H9 (cell line): ENCODE measurements around the gene DENND5B. TPM values are rescaled to one million over a fixed set of nuclear protein-coding genes. Genes with fewer than 3 reads are reported as not detected.

ENCODE experiments used
- DNase-seq: peaks from one replicate; pipeline ENCODE4 v3.0.0-alpha.2; 2017
- H2AFZ ChIP-seq: one replicate; pipeline ENCODE4 v1.6.1; 2013; ENCODE audit warnings: mild to moderate bottlenecking, low read length, control low read depth, moderate library complexity
- H2AK5ac ChIP-seq: 2 replicates; pipeline ENCODE4 v1.6.1; 2013; ENCODE audit warnings: low read length, control low read depth, mixed read lengths; ENCODE audit not compliant: insufficient read length
- H2BK120ac ChIP-seq: one replicate; pipeline ENCODE4 v1.6.1; 2013; ENCODE audit warnings: low read depth, mild to moderate bottlenecking, low read length, control low read depth, inconsistent platforms; ENCODE audit not compliant: poor library complexity, severe bottlenecking
- H2BK12ac ChIP-seq: 2 replicates; pipeline ENCODE4 v1.6.1; 2013; ENCODE audit warnings: low read length, control low read depth, mixed read lengths, low read depth; ENCODE audit not compliant: insufficient read length
- H2BK15ac ChIP-seq: 2 replicates; pipeline ENCODE4 v1.6.1; 2013; ENCODE audit warnings: low read depth, low read length, control low read depth
- H2BK20ac ChIP-seq: one replicate; pipeline ENCODE4 v1.6.1; 2013; ENCODE audit warnings: low read depth, mild to moderate bottlenecking, low read length, control low read depth, inconsistent platforms; ENCODE audit not compliant: poor library complexity, severe bottlenecking
- H2BK5ac ChIP-seq: 2 replicates; pipeline ENCODE4 v1.6.1; 2013; ENCODE audit warnings: low read length, control low read depth, mixed read lengths; ENCODE audit not compliant: insufficient read length
- H3K14ac ChIP-seq: 2 replicates; pipeline ENCODE4 v1.6.1; 2013; ENCODE audit warnings: low read length, control low read depth; ENCODE audit not compliant: insufficient read depth
- H3K18ac ChIP-seq: 2 replicates; pipeline ENCODE4 v1.6.1; 2013; ENCODE audit warnings: low read depth, mild to moderate bottlenecking, mixed read lengths, low read length, control low read depth; ENCODE audit not compliant: insufficient read length
- H3K23ac ChIP-seq: 2 replicates; pipeline ENCODE4 v1.6.1; 2013; ENCODE audit warnings: low read length, control low read depth, mixed read lengths, low read depth; ENCODE audit not compliant: insufficient read length
- H3K23me2 ChIP-seq: 2 replicates; pipeline ENCODE4 v1.6.1; 2013; ENCODE audit warnings: low read depth, mild to moderate bottlenecking, mixed read lengths, low read length, control low read depth; ENCODE audit not compliant: insufficient read length, poor library complexity, severe bottlenecking
- H3K27ac ChIP-seq: 2 replicates; pipeline ENCODE4 v1.5.1; 2013; ENCODE audit warnings: low read length, control low read depth, mixed read lengths, low read depth; ENCODE audit not compliant: insufficient read length
- H3K27me3 ChIP-seq: 2 replicates; pipeline ENCODE4 v1.6.1; 2013; ENCODE audit warnings: low read length, control low read depth, inconsistent platforms; ENCODE audit not compliant: insufficient read depth
- H3K4ac ChIP-seq: 2 replicates; pipeline ENCODE4 v1.6.1; 2013; ENCODE audit warnings: low read depth, mild to moderate bottlenecking, control low read depth, inconsistent platforms, low read length, moderate library complexity
- H3K4me1 ChIP-seq: 2 replicates; pipeline ENCODE4 v1.6.1; 2013; ENCODE audit warnings: low read length, control low read depth, inconsistent platforms; ENCODE audit not compliant: insufficient read depth
- H3K4me2 ChIP-seq: 2 replicates; pipeline ENCODE4 v1.6.1; 2013; ENCODE audit warnings: low read length, control low read depth, mixed read lengths; ENCODE audit not compliant: insufficient read length, insufficient read depth
- H3K56ac ChIP-seq: 2 replicates; pipeline ENCODE4 v1.6.1; 2013; ENCODE audit warnings: low read depth, mild to moderate bottlenecking, mixed read lengths, low read length, control low read depth; ENCODE audit not compliant: insufficient read length
- H3K79me1 ChIP-seq: 2 replicates; pipeline ENCODE4 v1.6.1; 2013; ENCODE audit warnings: low read depth, mild to moderate bottlenecking, moderate library complexity, low read length, control low read depth, inconsistent platforms; ENCODE audit not compliant: insufficient read depth, poor library complexity, severe bottlenecking
- H3K79me2 ChIP-seq: 2 replicates; pipeline ENCODE4 v1.6.1; 2013; ENCODE audit warnings: low read length, control low read depth, inconsistent platforms; ENCODE audit not compliant: insufficient read depth
- H3K9ac ChIP-seq: 2 replicates; pipeline ENCODE4 v1.6.1; 2013; ENCODE audit warnings: low read length, control low read depth, mixed read lengths; ENCODE audit not compliant: insufficient read length; ENCODE audit errors: extremely low read depth
- H3K9me3 ChIP-seq: one replicate; pipeline ENCODE4 v1.6.1; 2013; ENCODE audit warnings: low read depth, low read length, inconsistent platforms; ENCODE audit not compliant: control insufficient read depth
- H3T11ph ChIP-seq: one replicate; pipeline ENCODE4 v1.6.1; 2013; ENCODE audit warnings: mild to moderate bottlenecking, low read length, control low read depth, inconsistent platforms
- H4K20me1 ChIP-seq: one replicate; pipeline ENCODE4 v1.6.1; 2013; ENCODE audit not compliant: control insufficient read depth, insufficient read length, insufficient read depth
- H4K5ac ChIP-seq: 2 replicates; pipeline ENCODE4 v1.6.1; 2013; ENCODE audit warnings: low read depth, mild to moderate bottlenecking, mixed read lengths, low read length, control low read depth; ENCODE audit not compliant: insufficient read length
- H4K8ac ChIP-seq: replicated peaks from 2 replicates; pipeline ENCODE4 v1.6.1; 2013; ENCODE audit warnings: low read length, control low read depth, mixed read lengths, low read depth; ENCODE audit not compliant: insufficient read length
- H4K91ac ChIP-seq: 2 replicates; pipeline ENCODE4 v1.6.1; 2013; ENCODE audit warnings: low read depth, mild to moderate bottlenecking, moderate library complexity, mixed read lengths, low read length, control low read depth; ENCODE audit not compliant: insufficient read length
- H3K27ac Mint-ChIP-seq, 3 experiments: 2 replicates in 2 of 3; 3 replicates in 1 of 3; pipeline ENCODE4 v1.8.0; 2020 to 2021; ENCODE audit warnings: mixed read lengths in 3 of 3, mild to moderate bottlenecking in 1 of 3, moderate library complexity in 1 of 3
- H3K27me3 Mint-ChIP-seq: 2 replicates; pipeline ENCODE4 v1.8.0; 2021; ENCODE audit warnings: low read depth, mild to moderate bottlenecking, moderate library complexity, mixed read lengths
- H3K36me3 Mint-ChIP-seq, 3 experiments: 2 replicates in 2 of 3; 3 replicates in 1 of 3; pipeline ENCODE4 v1.8.0; 2020 to 2021; ENCODE audit warnings: low read depth in 3 of 3, mixed read lengths in 3 of 3; ENCODE audit not compliant: insufficient read depth in 1 of 3
- H3K4me1 Mint-ChIP-seq, 2 experiments: 2 replicates each; pipeline ENCODE4 v1.8.0; 2020; ENCODE audit warnings: mixed read lengths in 2 of 2
- H3K4me3 Mint-ChIP-seq, 2 experiments: 2 replicates in 1 of 2; 3 replicates in 1 of 2; pipeline ENCODE4 v1.8.0; 2020 to 2021; ENCODE audit warnings: mild to moderate bottlenecking in 2 of 2, mixed read lengths in 2 of 2, moderate library complexity in 1 of 2
- H3K9me3 Mint-ChIP-seq, 2 experiments: 2 replicates in 1 of 2; 3 replicates in 1 of 2; pipeline ENCODE4 v1.8.0; 2020; ENCODE audit warnings: mild to moderate bottlenecking in 2 of 2, mixed read lengths in 2 of 2, moderate library complexity in 1 of 2
- CTCF ChIP-seq: fragments of 200-600 bp; sonication (generic); conservative IDR thresholded peaks from 3 replicates; pipeline ENCODE4 v1.8.0; 2021; ENCODE audit warnings: antibody characterized with exemption, mild to moderate bottlenecking
- WGBS: extraction: QIAGEN DNeasy Blood & Tissue Kit; methylation state at CpG from one replicate; pipeline ENCODE4 v1.1.7; 2013; ENCODE audit warnings: missing lambda C conversion rate, low lambda C conversion rate, mixed read lengths; ENCODE audit not compliant: insufficient read length; ENCODE audit errors: extremely low coverage; 5-methylcytosine and 5-hydroxymethylcytosine counted together
- total RNA-seq: library from RNA; stranded (reverse); gene quantifications from 2 replicates; pipeline ENCODE4 v1.2.1, GENCODE V29; 2021

DENND5B gene
- total RNA-seq, 1 experiment from 2014 or later = 13.4 TPM

- H2BK15ac ChIP-seq = no peak overlapping the region
- no peak overlapping the region for H2AK5ac ChIP-seq
- H3K27ac Mint-ChIP-seq = no peak overlapping the region
These were observed 7.1 kb downstream of the DENND5B start for GRCh38 chr12:31583878-31584277.

More at GRCh38 chr12:31583878-31584277, 7.1 kb downstream of the DENND5B start:
- no peak overlapping the region for H3K23ac ChIP-seq
- H2BK12ac ChIP-seq = no peak overlapping the region
- DNase-seq = no peak
- H3K4ac ChIP-seq = no peak overlapping the region
- H4K8ac ChIP-seq = no peak overlapping the region
- Mint-ChIP-seq H3K4me3 (no peak overlapping the region), H3K27me3 (peaks cover 4% of the 10 kb centered on the region; the same call in 1 of the 2 replicates), H3K36me3 (0 out of 7 replicates have a peak, but pooled peaks cover 0 to 6% (median 3%) of the 10 kb centered on the region in 3 experiments), H3K9me3 (no peaks in the 10 kb centered on the region), H3K4me1 (peaks cover 14 to 27% of the 10 kb centered on the region in 2 experiments)
- H3K4me2 ChIP-seq = no peak overlapping the region
- no peak overlapping the region for H2BK5ac ChIP-seq
- no peak overlapping the region for H3K18ac ChIP-seq
- H3K79me1 ChIP-seq = peaks cover 3% of the 10 kb centered on the region
- no peaks in the 10 kb centered on the region for H3K9me3 ChIP-seq
- no peaks in the 10 kb centered on the region for H3K4me1 ChIP-seq
- TF ChIP-seq CTCF = no peak
- no peak overlapping the region for H2BK20ac ChIP-seq
- no CpG with 5 or more reads among the region's 2 CpGs for WGBS
- no peak overlapping the region for H3K14ac ChIP-seq
- H2AFZ ChIP-seq = no peak overlapping the region
- no peak overlapping the region for H3K56ac ChIP-seq
- no peaks in the 10 kb centered on the region for H3K23me2 ChIP-seq
- no peak overlapping the region for H3K9ac ChIP-seq
- 0 out of 2 replicates have a peak, but pooled peaks cover 2% of the 10 kb centered on the region for H3K79me2 ChIP-seq
- H4K20me1 ChIP-seq = no peaks in the 10 kb centered on the region
- no peaks in the 10 kb centered on the region for H3K27me3 ChIP-seq
- no peak overlapping the region for H2BK120ac ChIP-seq
- H3T11ph ChIP-seq = no peak overlapping the region
- no peak overlapping the region for H4K5ac ChIP-seq
- no peak overlapping the region for H3K27ac ChIP-seq
- H4K91ac ChIP-seq = no peak overlapping the region
